ENCODE data around the gene SYNJ1.

The SYNJ1 gene

DNA sequence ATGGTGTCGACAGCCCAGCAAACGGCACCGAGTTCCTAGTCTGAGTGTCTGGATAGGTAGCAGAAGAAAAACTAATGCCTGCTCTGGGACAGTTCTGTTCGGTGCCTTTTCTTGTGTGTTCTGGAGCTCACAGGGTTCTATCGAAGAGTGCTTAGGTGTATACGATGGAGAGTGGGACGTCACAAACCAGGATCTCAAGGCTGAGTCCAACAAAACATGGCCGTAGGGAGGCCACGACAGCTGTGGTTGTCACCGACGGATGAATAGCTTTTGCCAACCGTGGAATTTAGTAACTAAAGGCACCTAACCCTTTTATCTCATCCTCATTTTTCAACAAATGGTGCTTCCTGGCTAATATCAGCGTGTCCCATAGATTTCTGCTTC lies 635 bp upstream of the SYNJ1 start:
- in situ Hi-C loops (cut with MboI; ENCODE audit: low sequenced_read_pairs, unreplicated experiment): no loop called here
- TF ChIP-seq, protein P1, sequence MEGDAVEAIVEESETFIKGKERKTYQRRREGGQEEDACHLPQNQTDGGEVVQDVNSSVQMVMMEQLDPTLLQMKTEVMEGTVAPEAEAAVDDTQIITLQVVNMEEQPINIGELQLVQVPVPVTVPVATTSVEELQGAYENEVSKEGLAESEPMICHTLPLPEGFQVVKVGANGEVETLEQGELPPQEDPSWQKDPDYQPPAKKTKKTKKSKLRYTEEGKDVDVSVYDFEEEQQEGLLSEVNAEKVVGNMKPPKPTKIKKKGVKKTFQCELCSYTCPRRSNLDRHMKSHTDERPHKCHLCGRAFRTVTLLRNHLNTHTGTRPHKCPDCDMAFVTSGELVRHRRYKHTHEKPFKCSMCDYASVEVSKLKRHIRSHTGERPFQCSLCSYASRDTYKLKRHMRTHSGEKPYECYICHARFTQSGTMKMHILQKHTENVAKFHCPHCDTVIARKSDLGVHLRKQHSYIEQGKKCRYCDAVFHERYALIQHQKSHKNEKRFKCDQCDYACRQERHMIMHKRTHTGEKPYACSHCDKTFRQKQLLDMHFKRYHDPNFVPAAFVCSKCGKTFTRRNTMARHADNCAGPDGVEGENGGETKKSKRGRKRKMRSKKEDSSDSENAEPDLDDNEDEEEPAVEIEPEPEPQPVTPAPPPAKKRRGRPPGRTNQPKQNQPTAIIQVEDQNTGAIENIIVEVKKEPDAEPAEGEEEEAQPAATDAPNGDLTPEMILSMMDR (IDR thresholded peaks at IDR 0.05; ENCODE audit: borderline replicate concordance, control extremely low read depth, extremely low read depth, insufficient read depth, missing control alignments): no peak

DNA sequence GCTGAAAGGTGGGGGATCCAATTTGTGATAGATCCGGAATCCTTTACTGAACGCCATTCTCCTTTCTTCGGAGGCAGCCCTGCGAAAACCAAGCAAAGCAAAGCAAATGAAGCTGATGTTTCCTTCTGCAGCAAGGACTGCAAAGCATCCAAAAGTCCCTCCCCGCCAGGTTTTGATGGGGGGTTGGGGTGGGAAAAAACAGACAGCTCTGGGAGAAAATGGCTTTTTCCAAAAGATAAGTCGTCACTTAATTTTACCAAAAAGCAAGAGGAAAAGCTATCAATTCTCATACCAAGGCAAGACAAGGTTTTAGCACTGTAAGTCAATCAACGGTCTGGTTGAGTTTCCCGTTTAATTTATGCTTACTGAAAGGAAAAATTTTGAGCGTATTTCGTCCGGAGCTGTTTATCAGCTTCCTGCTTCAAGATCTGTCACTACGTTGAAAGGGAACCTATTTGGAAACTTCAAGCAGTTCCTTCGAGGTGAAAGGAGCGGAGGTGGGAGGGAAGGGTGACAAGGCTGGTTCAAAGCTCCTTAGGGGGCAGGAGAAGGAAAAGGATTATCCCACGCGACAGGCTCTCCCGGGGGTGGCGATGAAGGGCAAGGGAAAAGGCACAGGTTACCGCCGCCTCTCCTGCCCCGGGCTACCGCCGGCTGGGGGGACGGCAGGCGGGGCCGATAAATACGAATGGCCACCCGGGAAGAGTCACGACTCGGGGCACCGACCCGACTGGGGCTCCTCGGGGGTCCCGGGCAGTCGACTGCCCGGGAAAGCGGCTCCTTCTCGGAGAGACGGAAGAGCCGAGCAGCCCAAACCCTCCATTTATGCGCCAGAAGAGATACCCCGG lies 750 bp downstream of the SYNJ1 start:
- no peak for DNase-seq (ENCODE audit: low spot score)
- TF ChIP-seq, protein P1 (IDR thresholded peaks at IDR 0.05; ENCODE audit: borderline replicate concordance, control extremely low read depth, extremely low read depth, insufficient read depth, missing control alignments): no peak
- in situ Hi-C loops (cut with MboI; ENCODE audit: low sequenced_read_pairs, unreplicated experiment): no loop called here

More for the DNA sequence above, 635 bp upstream of the SYNJ1 start:
- no peak for DNase-seq (ENCODE audit: low spot score)

DNA sequence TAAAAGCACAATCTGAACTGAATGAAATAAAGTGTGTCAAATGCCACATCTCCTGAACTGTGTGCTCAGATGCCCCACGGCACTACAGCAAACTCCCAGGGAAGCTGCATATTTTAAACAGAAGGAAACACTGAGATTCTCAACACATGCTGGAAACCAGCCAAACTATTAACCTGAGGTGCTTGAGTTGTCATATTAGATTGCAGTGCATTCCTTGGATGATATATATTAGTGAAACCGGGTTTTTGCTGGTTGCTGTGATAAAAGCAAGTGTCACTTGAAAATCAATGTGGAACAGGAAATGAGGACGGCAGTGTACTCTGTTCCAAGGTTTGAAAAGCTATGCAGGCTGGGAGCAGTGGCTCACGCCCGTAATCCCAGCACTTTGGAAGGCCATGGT lies 8.7 kb downstream of the SYNJ1 start:
- DNase-seq (ENCODE audit: low spot score): no peak
- in situ Hi-C loops (cut with MboI; ENCODE audit: low sequenced_read_pairs, unreplicated experiment): no loop called here

DNA sequence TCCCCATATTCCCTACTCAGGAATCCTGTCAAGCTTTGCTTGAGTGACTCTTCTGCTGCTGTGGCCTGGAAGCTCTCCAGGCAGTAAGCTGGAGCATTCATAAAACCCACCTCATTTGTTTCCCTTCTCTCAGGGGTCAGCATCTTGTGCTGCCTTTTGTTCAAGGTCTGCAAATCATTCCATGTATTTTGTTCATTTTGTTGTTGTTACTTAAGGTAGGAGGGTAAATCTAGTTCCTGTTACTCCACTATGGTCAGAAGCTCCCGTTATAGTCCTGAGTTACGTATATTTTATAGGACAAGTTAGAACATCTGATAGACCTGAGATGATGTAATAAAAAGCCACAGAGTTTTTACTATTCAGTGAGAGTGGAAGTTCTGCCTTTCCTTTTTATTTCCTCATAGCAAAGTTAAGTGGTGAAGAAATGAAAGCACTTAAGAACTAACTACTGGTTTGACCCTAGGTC lies 9.9 kb downstream of the SYNJ1 start:
- DNase-seq (ENCODE audit: low spot score): no peak
- in situ Hi-C loops (cut with MboI; ENCODE audit: low sequenced_read_pairs, unreplicated experiment): no loop called here
- TF ChIP-seq, protein P1 (IDR thresholded peaks at IDR 0.05; ENCODE audit: borderline replicate concordance, control extremely low read depth, extremely low read depth, insufficient read depth, missing control alignments): no peak

More for the DNA sequence above, 8.7 kb downstream of the SYNJ1 start:
- TF ChIP-seq, protein P1 (IDR thresholded peaks at IDR 0.05; ENCODE audit: borderline replicate concordance, control extremely low read depth, extremely low read depth, insufficient read depth, missing control alignments): no peak

DNA sequence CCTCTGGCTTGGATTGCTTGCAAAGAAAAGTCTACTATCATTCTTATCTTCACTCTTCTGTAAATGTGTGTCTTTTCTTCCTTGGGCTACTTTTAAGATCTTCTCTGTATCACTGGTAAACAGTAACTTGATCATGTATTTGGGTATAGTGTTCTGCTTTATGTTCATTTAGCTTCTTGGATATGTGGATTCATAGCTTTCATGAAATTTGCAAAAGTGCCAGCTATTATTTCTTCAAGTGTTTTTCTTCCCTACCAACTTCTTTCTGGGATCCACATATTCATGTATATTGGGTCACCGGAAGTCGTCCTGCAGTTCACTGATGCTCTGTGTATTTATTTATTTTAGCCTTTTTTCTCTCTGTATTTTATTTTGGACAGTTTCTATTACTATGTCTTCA lies 11.3 kb downstream of the SYNJ1 start:
- TF ChIP-seq, protein P1 (IDR thresholded peaks at IDR 0.05; ENCODE audit: borderline replicate concordance, control extremely low read depth, extremely low read depth, insufficient read depth, missing control alignments): no peak
- DNase-seq (ENCODE audit: low spot score): no peak
- in situ Hi-C loops (cut with MboI; ENCODE audit: low sequenced_read_pairs, unreplicated experiment): no loop called here

DNA sequence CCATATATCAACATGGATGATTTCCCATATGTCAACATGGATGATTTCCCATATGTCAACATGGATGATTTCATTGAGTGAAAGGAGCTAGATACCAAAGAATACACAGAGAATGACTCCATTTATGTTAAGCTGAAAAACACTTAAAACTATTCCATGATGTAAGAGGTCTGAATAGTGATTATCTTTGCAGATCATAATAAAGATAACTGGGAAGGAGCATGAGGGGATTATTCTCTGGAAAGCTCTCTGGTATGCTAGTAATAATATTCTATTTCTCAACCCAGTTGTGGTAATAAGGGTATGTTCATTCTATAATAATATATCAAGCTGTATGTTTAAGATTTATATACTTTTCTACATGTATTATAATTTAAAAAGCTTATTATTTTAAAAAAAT lies 14.1 kb downstream of the SYNJ1 start:
- TF ChIP-seq, protein P1 (IDR thresholded peaks at IDR 0.05; ENCODE audit: borderline replicate concordance, control extremely low read depth, extremely low read depth, insufficient read depth, missing control alignments): no peak
- DNase-seq (ENCODE audit: low spot score): no peak
- in situ Hi-C loops (cut with MboI; ENCODE audit: low sequenced_read_pairs, unreplicated experiment): no loop called here

Data from GM13976 (cell line).